Measurements from ENCODE around the gene RAB3GAP2.

DNA sequence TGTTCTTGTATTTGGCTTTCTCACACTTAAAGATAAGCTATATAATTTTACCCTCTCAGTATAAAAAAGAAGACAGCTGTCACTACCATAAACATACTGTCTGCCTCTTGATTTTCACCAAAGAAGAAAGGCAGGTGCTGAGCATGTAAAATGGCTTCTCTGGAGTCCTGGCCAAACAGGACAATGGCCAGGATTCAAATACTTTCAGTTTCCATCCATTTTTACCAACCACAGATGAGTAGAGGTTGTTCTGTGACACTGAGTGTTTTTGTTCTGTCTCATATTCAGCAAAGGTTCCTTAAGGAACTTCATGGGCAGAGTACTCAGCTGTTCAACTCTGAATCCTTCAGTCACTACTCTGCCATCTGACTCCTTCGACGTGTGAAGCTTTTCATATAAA is 29.4 kb upstream of the RAB3GAP2 start:
- TF ChIP-seq, protein P1, sequence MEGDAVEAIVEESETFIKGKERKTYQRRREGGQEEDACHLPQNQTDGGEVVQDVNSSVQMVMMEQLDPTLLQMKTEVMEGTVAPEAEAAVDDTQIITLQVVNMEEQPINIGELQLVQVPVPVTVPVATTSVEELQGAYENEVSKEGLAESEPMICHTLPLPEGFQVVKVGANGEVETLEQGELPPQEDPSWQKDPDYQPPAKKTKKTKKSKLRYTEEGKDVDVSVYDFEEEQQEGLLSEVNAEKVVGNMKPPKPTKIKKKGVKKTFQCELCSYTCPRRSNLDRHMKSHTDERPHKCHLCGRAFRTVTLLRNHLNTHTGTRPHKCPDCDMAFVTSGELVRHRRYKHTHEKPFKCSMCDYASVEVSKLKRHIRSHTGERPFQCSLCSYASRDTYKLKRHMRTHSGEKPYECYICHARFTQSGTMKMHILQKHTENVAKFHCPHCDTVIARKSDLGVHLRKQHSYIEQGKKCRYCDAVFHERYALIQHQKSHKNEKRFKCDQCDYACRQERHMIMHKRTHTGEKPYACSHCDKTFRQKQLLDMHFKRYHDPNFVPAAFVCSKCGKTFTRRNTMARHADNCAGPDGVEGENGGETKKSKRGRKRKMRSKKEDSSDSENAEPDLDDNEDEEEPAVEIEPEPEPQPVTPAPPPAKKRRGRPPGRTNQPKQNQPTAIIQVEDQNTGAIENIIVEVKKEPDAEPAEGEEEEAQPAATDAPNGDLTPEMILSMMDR (IDR thresholded peaks at IDR 0.05) = no peak
- no peak for TF ChIP-seq ZFX (IDR thresholded peaks at IDR 0.05; ENCODE audit: borderline replicate concordance)

All from 22Rv1 (cell line).